HepG2 (cell line): ENCODE measurements around the gene PARP3. TPM values are rescaled to one million over a fixed set of nuclear protein-coding genes. Genes with fewer than 3 reads are reported as not detected.

Experiments
- ATAC-seq: fragments of 200-7000 bp; cut with Tn5 transposase; 3 replicates; pipeline ENCODE4 v1.9.1; 2020; ENCODE audit warnings: mild to moderate bottlenecking, moderate library complexity
- BruUV-seq: library from RNA; stranded (reverse); fragments of 400-500 nt; replicated peaks from 2 replicates; lab custom pipeline; 2021; lab: Mats Ljungman, UMichigan
- CTCF ChIA-PET: fragments of 300-600 bp; formaldehyde crosslinking; extraction: SDS; loops from one replicate; lab custom pipeline; 2021; ENCODE audit warnings: low total read pairs, inconsistent platforms, low intra/inter-chr PET ratio; lab: Yijun Ruan, JAX
- POLR2A ChIA-PET: fragments of 350-600 bp; sonication (Branson Sonifier 250); formaldehyde crosslinking; loops from one replicate; lab custom pipeline; 2020; ENCODE audit warnings: antibody characterized with exemption, inconsistent platforms; lab: Yijun Ruan, JAX
- DNase-seq: peaks from one replicate; pipeline ENCODE4 v3.0.0-alpha.2; 2015; ENCODE audit warnings: low spot score
- FAIRE-seq: peaks from 3 replicates; lab custom pipeline; 2011; peaks lifted over from hg19 to GRCh38; lab: Jason Lieb, UNC
- H2AFZ ChIP-seq: one replicate; pipeline ENCODE4 v1.6.1; 2011; ENCODE audit warnings: low read length, inconsistent platforms
- H3K27ac ChIP-seq: fragments of 300-600 bp; 3 replicates; pipeline ENCODE4 v1.8.0; 2011; ENCODE audit warnings: mixed run types, mild to moderate bottlenecking, mixed read lengths, low read length, inconsistent platforms; ENCODE audit not compliant: insufficient read depth; ENCODE audit errors: extremely low read length
- H3K27me3 ChIP-seq, 2 experiments: fragments of 200-600 bp in 1 of 2; 2 replicates in 1 of 2; 3 replicates in 1 of 2; pipeline versions ENCODE4 v1.6.0 to v1.8.0; 2011; ENCODE audit warnings: low read length in 2 of 2, mild to moderate bottlenecking in 2 of 2, moderate library complexity in 2 of 2, inconsistent platforms in 1 of 2; ENCODE audit not compliant: insufficient read depth in 2 of 2, control insufficient read depth in 1 of 2
- H3K36me3 ChIP-seq, 2 experiments: fragments of 200-600 bp in 1 of 2; replicated peaks in 1 of 2; 2 replicates in 1 of 2; 3 replicates in 1 of 2; pipeline versions ENCODE4 v1.5.1 to v1.8.0; 2011; ENCODE audit warnings: low read length in 2 of 2, inconsistent platforms in 1 of 2; ENCODE audit not compliant: insufficient read depth in 2 of 2, control insufficient read depth in 1 of 2
- H3K4me1 ChIP-seq: 2 replicates; pipeline ENCODE4 v1.5.1; 2012; ENCODE audit warnings: low read length, inconsistent platforms; ENCODE audit not compliant: insufficient read depth
- H3K4me2 ChIP-seq: 2 replicates; pipeline ENCODE4 v1.6.0; 2011; ENCODE audit warnings: low read depth, low read length, inconsistent platforms
- H3K4me3 ChIP-seq, 3 experiments: fragments of 200-600 bp in 1 of 3; sonication (generic), shearing (Covaris generic) in 1 of 3; replicated peaks in 1 of 3; 2 replicates each; pipeline ENCODE4 v1.5.1; 2011 to 2016; ENCODE audit warnings: low read length in 3 of 3, inconsistent platforms in 2 of 3, low read depth in 2 of 3, mild to moderate bottlenecking in 2 of 3, control low read depth in 1 of 3, mixed read lengths in 1 of 3; ENCODE audit not compliant: insufficient read depth in 1 of 3
- H3K79me2 ChIP-seq: one replicate; pipeline ENCODE4 v1.6.1; 2011; ENCODE audit warnings: low read length, inconsistent platforms; ENCODE audit not compliant: insufficient read depth
- H3K9ac ChIP-seq: 2 replicates; pipeline ENCODE4 v1.6.0; 2011; ENCODE audit warnings: mild to moderate bottlenecking, low read depth, low read length, inconsistent platforms; ENCODE audit not compliant: insufficient read depth
- H3K9me3 ChIP-seq: 2 replicates; pipeline ENCODE4 v1.5.1; 2012; ENCODE audit warnings: mild to moderate bottlenecking, low read length
- H4K20me1 ChIP-seq: 2 replicates; pipeline ENCODE4 v1.6.0; 2011; ENCODE audit warnings: inconsistent platforms, mild to moderate bottlenecking, low read length, moderate library complexity; ENCODE audit not compliant: insufficient read depth
- AFF4 ChIP-seq: sonication (generic); formaldehyde crosslinking; IDR thresholded peaks from 2 replicates; pipeline ENCODE4 v1.4.0; 2020; ENCODE audit warnings: missing genetic modification reagents
- ATF3 ChIP-seq: sonication (generic); formaldehyde crosslinking; IDR thresholded peaks from 2 replicates; pipeline ENCODE4 v1.4.0; 2020; ENCODE audit warnings: missing genetic modification reagents
- ELF1 ChIP-seq: sonication (generic); formaldehyde crosslinking; IDR thresholded peaks from 2 replicates; pipeline ENCODE4 v1.4.0; 2020; ENCODE audit warnings: missing genetic modification reagents
- ETS1 ChIP-seq: sonication (generic); formaldehyde crosslinking; IDR thresholded peaks from 2 replicates; pipeline ENCODE4 v1.4.0; 2020; ENCODE audit warnings: missing genetic modification reagents
- HMGA1 ChIP-seq: sonication (generic); formaldehyde crosslinking; conservative IDR thresholded peaks from 2 replicates; pipeline ENCODE4 v1.4.0; 2020; ENCODE audit warnings: missing genetic modification reagents
- MAFF ChIP-seq: IDR thresholded peaks from 2 replicates; pipeline ENCODE4 v1.6.1; 2011; ENCODE audit warnings: low read depth, low read length, improper control_type of control experiment
- MED13 ChIP-seq: sonication (generic); formaldehyde crosslinking; IDR thresholded peaks from 2 replicates; pipeline ENCODE4 v1.5.0; 2020; ENCODE audit warnings: missing genetic modification reagents
- NFIC ChIP-seq: IDR thresholded peaks from 2 replicates; pipeline ENCODE4 v1.6.1; 2012; ENCODE audit warnings: mild to moderate bottlenecking, low read length, inconsistent platforms
- SIX4 ChIP-seq: sonication (generic); formaldehyde crosslinking; IDR thresholded peaks from 2 replicates; pipeline ENCODE4 v1.4.0; 2020; ENCODE audit warnings: missing genetic modification reagents
- TBL1XR1 ChIP-seq: fragments of 150-350 bp; IDR thresholded peaks from 2 replicates; pipeline ENCODE4 v1.6.1; 2014; ENCODE audit warnings: borderline replicate concordance, low read length; ENCODE audit not compliant: partially characterized antibody
- TERF1 ChIP-seq: sonication (generic); formaldehyde crosslinking; IDR thresholded peaks from 2 replicates; pipeline ENCODE4 v1.8.0; 2022; ENCODE audit warnings: mild to moderate bottlenecking, missing genetic modification reagents, moderate library complexity
- THYN1 ChIP-seq: sonication (generic); formaldehyde crosslinking; IDR thresholded peaks from 2 replicates; pipeline ENCODE4 v1.8.1; 2023; ENCODE audit warnings: low read depth, mild to moderate bottlenecking, moderate library complexity, missing genetic modification reagents, borderline replicate concordance
- TOPORS ChIP-seq: sonication (generic); formaldehyde crosslinking; IDR thresholded peaks from 2 replicates; pipeline ENCODE4 v1.8.0; 2023; ENCODE audit warnings: mild to moderate bottlenecking, missing genetic modification reagents
- ZNF317 ChIP-seq: sonication (generic); formaldehyde crosslinking; IDR thresholded peaks from 2 replicates; pipeline ENCODE4 v1.5.0; 2020; ENCODE audit warnings: mild to moderate bottlenecking, missing genetic modification reagents
- ZSCAN12 ChIP-seq: sonication (generic); formaldehyde crosslinking; IDR thresholded peaks from 2 replicates; pipeline ENCODE4 v1.9.0; 2021; ENCODE audit warnings: mild to moderate bottlenecking, missing genetic modification reagents
- WGBS: methylation state at CpG from one replicate; pipeline ENCODE4 v1.1.6; 2017; ENCODE audit warnings: low lambda C conversion rate; 5-methylcytosine and 5-hydroxymethylcytosine counted together
- in situ Hi-C: cut with HindIII; loops from 2 replicates; pipeline ENCODE4 v1.10.0; 2017; ENCODE audit warnings: low pct_unique_long_range_greater_than_20kb; ENCODE audit not compliant: extremely low pct_ligation_motif_present
- intact Hi-C: fragments of 100-400 bp; cut with micrococcal nuclease; formaldehyde crosslinking; loops from one replicate; pipeline ENCODE4 v1.10.0; 2022; ENCODE audit not compliant: unreplicated experiment
- polyA plus RNA-seq, 8 experiments: library from polyadenylated mRNA; depleted of rRNA in 3 of 8; stranded (reverse) in 7 of 8; unstranded in 1 of 8; fragments of >200 nt; fragmentation: Illumina TruSeq in 4 of 8; extraction: Trizol in 4 of 8; gene quantifications; 2 replicates each; pipeline versions ENCODE4 v1.2.1 to v1.2.3, GENCODE V29; 2011 to 2016; ENCODE audit warnings: low read depth in 4 of 8, missing spikeins in 1 of 8, mixed read lengths in 1 of 8; ENCODE audit not compliant: insufficient read depth in 1 of 8
- total RNA-seq, 5 experiments: library from RNA; depleted of rRNA; stranded (reverse); fragments of >200 nt; fragmentation: Illumina TruSeq; extraction: Trizol; gene quantifications; 2 replicates each; pipeline ENCODE4 v1.2.3, GENCODE V29; 2016; ENCODE audit warnings: low read depth in 1 of 5

Gene PARP3
- total and polyA plus RNA-seq, 2 of the 13 experiments (the other 11 are each of a cell fraction or from before 2014, with no cell fraction given), result 11.2 to 21.5 TPM

- no peak for TF ChIP-seq ZSCAN12 (CRISPR knock-in tag)
Measured at GRCh38 chr3:51943451-51944391, 1.6 kb downstream of the PARP3 start (continued).

GRCh38 chr3:51944451-51945021, 2.4 kb downstream of the PARP3 start:
- 96% methylated on average over 8 of the region's 11 CpGs for WGBS
- intact Hi-C loops (no loop called here), in situ Hi-C loops (no loop called here)
- Histone ChIP-seq H3K9ac (no peak overlapping the region), H3K4me3 (no peak overlapping the region), H3K27me3 (no peaks in the 10 kb centered on the region; a peak in 1 of 5 replicates), H3K4me1 (peaks cover 24% of the 10 kb centered on the region), H3K4me2 (no peak overlapping the region), H3K36me3 (no peaks in the 10 kb centered on the region), H3K27ac (no peak overlapping the region), H2AFZ (no peak overlapping the region), H4K20me1 (no peaks in the 10 kb centered on the region; the same call in 1 of the 2 replicates), H3K79me2 (peaks cover 16% of the 10 kb centered on the region), H3K9me3 (no peaks in the 10 kb centered on the region)
- BruUV-seq, result no TSS peak
- FAIRE-seq (no peak), ATAC-seq (no peak), DNase-seq (no peak)
- CTCF ChIA-PET, result no interaction called here
- POLR2A ChIA-PET, result interaction anchor here (1.3 to 4.5 kb wide), 2 partner anchors 29 to 38 kb away, joined by 4 to 99 read pairs; partner anchors contain the start of genes ABHD14B and ACY1
- TF ChIP-seq TBL1XR1 (no peak), MED13 (no peak), ETS1 (no peak), TOPORS (no peak), AFF4 (CRISPR knock-in tag) (no peak), ZNF317 (no peak), SIX4 (CRISPR knock-in tag) (no peak), THYN1 (no peak), ATF3 (no peak), NFIC (no peak), ELF1 (CRISPR knock-in tag) (no peak), HMGA1 (CRISPR knock-in tag) (no peak), MAFF (no peak), TERF1 (CRISPR knock-in tag) (no peak)
